GM20431 (cell line): ENCODE results near the gene IQCE.

ENCODE experiments used
- in situ Hi-C: fragments of 300-500 bp; cut with MseI, MboI; formaldehyde crosslinking; loops from one replicate; pipeline ENCODE4 v1.15.0; 2020; ENCODE audit warnings: low sequenced_read_pairs; ENCODE audit not compliant: unreplicated experiment

The IQCE gene

GRCh38 chr7:2611922-2612321 lies 53.1 kb downstream of the IQCE start:
- in situ Hi-C loops, result no loop called here

- in situ Hi-C loops, result no loop called here
Observed at GRCh38 chr7:2612445-2613097, 53.8 kb downstream of the IQCE start.

GRCh38 chr7:2613098-2613930 lies 54.5 kb downstream of the IQCE start:
- in situ Hi-C loops, result no loop called here

GRCh38 chr7:2613931-2614600 lies 55.3 kb downstream of the IQCE start:
- in situ Hi-C loops, result no loop called here

GRCh38 chr7:2614631-2615330 lies 56.0 kb downstream of the IQCE start:
- in situ Hi-C loops, result no loop called here

GRCh38 chr7:2616387-2617324 lies 57.9 kb downstream of the IQCE start:
- in situ Hi-C loops, result no loop called here

- in situ Hi-C loops, result no loop called here
Observed at GRCh38 chr7:2617325-2617905, 58.6 kb downstream of the IQCE start.

- in situ Hi-C loops, result no loop called here
Observed at GRCh38 chr7:2619116-2619515, 60.3 kb downstream of the IQCE start.

- in situ Hi-C loops, result no loop called here
Observed at GRCh38 chr7:2621061-2621828, 62.5 kb downstream of the IQCE start.

GRCh38 chr7:2621948-2622640 lies 63.3 kb downstream of the IQCE start:
- in situ Hi-C loops, result no loop called here

GRCh38 chr7:2622869-2623697 lies 64.3 kb downstream of the IQCE start:
- in situ Hi-C loops, result no loop called here

GRCh38 chr7:2623698-2624014 lies 64.9 kb downstream of the IQCE start:
- in situ Hi-C loops, result no loop called here

- in situ Hi-C loops, result no loop called here
Observed at GRCh38 chr7:2624293-2624886, 65.6 kb downstream of the IQCE start.

GRCh38 chr7:2626498-2627117 lies 67.8 kb downstream of the IQCE start:
- in situ Hi-C loops, result no loop called here

- in situ Hi-C loops, result no loop called here
Observed at GRCh38 chr7:2627258-2628129, 68.7 kb downstream of the IQCE start.
